ENCODE measurements around the gene PTTG1IP2. TPM values are rescaled to one million over a fixed set of nuclear protein-coding genes. Genes with fewer than 3 reads are reported as not detected.

Gene PTTG1IP2
- total RNA-seq, 2 donors from 2014 or later = not detected

GRCh38 chr7:90472805-90473540, 3.5 kb downstream of the PTTG1IP2 start:
- WGBS, 2 donors = 67 to 72% methylated on average over 1 of the region's 1 CpG
- Histone ChIP-seq H3K36me3 (replicated peaks in 1 of 2; ENCODE audit: insufficient read depth in 1 of 2, low read depth in 2 of 2) (no peaks in the 10 kb centered on the region), H3K4me3 (no peak overlapping the region), H3K27me3 (no peaks in the 10 kb centered on the region), H3K27ac (no peak overlapping the region), H3K4me1 (no peaks in the 10 kb centered on the region), H3K9me3 (no peaks in the 10 kb centered on the region)
- no peak for TF ChIP-seq POLR2A (IDR thresholded peaks at IDR 0.05)
- no peak for TF ChIP-seq CTCF (IDR thresholded peaks at IDR 0.05)
- no peak for ATAC-seq
- intact Hi-C loops (cut with DNase I) = no loop called here
- DNase-seq = no peak

- ATAC-seq (no peak), DNase-seq (no peak)
- Histone ChIP-seq H3K27ac (no peak overlapping the region), H3K4me1 (no peaks in the 10 kb centered on the region), H3K9me3 (no peaks in the 10 kb centered on the region), H3K27me3 (no peaks in the 10 kb centered on the region), H3K4me3 (no peak overlapping the region), H3K36me3 (replicated peaks in 1 of 2; ENCODE audit: insufficient read depth in 1 of 2, low read depth in 2 of 2) (no peaks in the 10 kb centered on the region)
- intact Hi-C loops (cut with DNase I) = no loop called here
- TF ChIP-seq POLR2A (IDR thresholded peaks at IDR 0.05) (no peak), CTCF (IDR thresholded peaks at IDR 0.05) (no peak)
These were observed 4.4 kb downstream of the PTTG1IP2 start for GRCh38 chr7:90473814-90474213.

GRCh38 chr7:90474284-90475210, 5.1 kb downstream of the PTTG1IP2 start:
- ATAC-seq = no peak
- DNase-seq = no peak
- H3K4me3 ChIP-seq = no peak overlapping the region
- no peaks in the 10 kb centered on the region for H3K27me3 ChIP-seq
- no peaks in the 10 kb centered on the region for H3K36me3 ChIP-seq (replicated peaks in 1 of 2; ENCODE audit: insufficient read depth in 1 of 2, low read depth in 2 of 2)
- no peaks in the 10 kb centered on the region for H3K9me3 ChIP-seq
- intact Hi-C loops (cut with DNase I) = no loop called here
- H3K27ac ChIP-seq = no peak overlapping the region
- 78 to 83% methylated on average over 2 of the region's 2 CpGs for WGBS, 2 donors
- TF ChIP-seq POLR2A (IDR thresholded peaks at IDR 0.05) (no peak), CTCF (IDR thresholded peaks at IDR 0.05) (no peak)
- H3K4me1 ChIP-seq = no peaks in the 10 kb centered on the region

- ATAC-seq = no peak
- WGBS, 2 donors = 77 to 87% methylated on average over 1 of the region's 1 CpG
These were observed 13.8 kb downstream of the PTTG1IP2 start for GRCh38 chr7:90483251-90483650.

More at GRCh38 chr7:90483251-90483650, 13.8 kb downstream of the PTTG1IP2 start:
- intact Hi-C loops (cut with DNase I) = no loop called here
- Histone ChIP-seq H3K27ac (no peak overlapping the region), H3K4me1 (no peaks in the 10 kb centered on the region), H3K36me3 (replicated peaks in 1 of 2; ENCODE audit: insufficient read depth in 1 of 2, low read depth in 2 of 2) (no peaks in the 10 kb centered on the region), H3K27me3 (no peaks in the 10 kb centered on the region), H3K9me3 (no peaks in the 10 kb centered on the region), H3K4me3 (no peak overlapping the region)
- DNase-seq = no peak
- TF ChIP-seq POLR2A (IDR thresholded peaks at IDR 0.05) (no peak), CTCF (IDR thresholded peaks at IDR 0.05) (no peak)
